IMR-90 (cell line): ENCODE data around the gene IRAG1. TPM values are rescaled to one million over a fixed set of nuclear protein-coding genes. Genes with fewer than 3 reads are reported as not detected.

Experiments used
- ATAC-seq: fragments of 200-7000 bp; cut with Tn5 transposase; 2 replicates; pipeline ENCODE4 v1.9.1; 2020; ENCODE audit warnings: low read depth, mild to moderate bottlenecking, moderate library complexity
- BruUV-seq: library from RNA; stranded (reverse); fragments of 400-500 nt; replicated peaks from 2 replicates; lab custom pipeline; 2021; lab: Mats Ljungman, UMichigan
- CTCF ChIA-PET: fragments of 300-600 bp; formaldehyde crosslinking; extraction: SDS; loops from one replicate; lab custom pipeline; 2021; ENCODE audit warnings: antibody characterized with exemption; lab: Yijun Ruan, JAX
- POLR2A ChIA-PET: fragments of 300-600 bp; sonication (Branson Sonifier 250); formaldehyde crosslinking; loops from one replicate; lab custom pipeline; 2022; ENCODE audit warnings: antibody characterized with exemption; ENCODE audit not compliant: unreplicated experiment; lab: Charles Lee
- DNase-seq: peaks from one replicate; pipeline ENCODE4 v3.0.0; 2013
- H2AFZ ChIP-seq: replicated peaks from 2 replicates; pipeline ENCODE3; 2013; ENCODE audit warnings: low read length, mild to moderate bottlenecking; ENCODE audit not compliant: poor library complexity
- H2AK5ac ChIP-seq: 2 replicates; pipeline ENCODE4 v1.6.1; 2013; ENCODE audit warnings: low read depth, low read length, inconsistent platforms
- H2AK9ac ChIP-seq: replicated peaks from 2 replicates; pipeline ENCODE3; 2013; ENCODE audit warnings: mild to moderate bottlenecking, low read depth, low read length, moderate library complexity; ENCODE audit not compliant: poor library complexity
- H2BK120ac ChIP-seq: 2 replicates; pipeline ENCODE4 v1.6.1; 2013; ENCODE audit warnings: low read depth, low read length, inconsistent platforms
- H2BK15ac ChIP-seq: 3 replicates; pipeline ENCODE4 v1.6.1; 2013; ENCODE audit warnings: low read depth, low read length, inconsistent platforms
- H2BK20ac ChIP-seq: 2 replicates; pipeline ENCODE4 v1.6.1; 2013; ENCODE audit warnings: low read depth, mild to moderate bottlenecking, inconsistent platforms, low read length, moderate library complexity
- H2BK5ac ChIP-seq: 2 replicates; pipeline ENCODE4 v1.6.1; 2013; ENCODE audit warnings: mild to moderate bottlenecking, low read depth, low read length, inconsistent platforms; ENCODE audit not compliant: poor library complexity, severe bottlenecking
- H3K14ac ChIP-seq: replicated peaks from 2 replicates; pipeline ENCODE4 v1.6.1; 2013; ENCODE audit warnings: low read depth, low read length, inconsistent platforms
- H3K18ac ChIP-seq: 2 replicates; pipeline ENCODE4 v1.6.1; 2013; ENCODE audit warnings: low read depth, low read length, control low read depth
- H3K23ac ChIP-seq: 2 replicates; pipeline ENCODE4 v1.6.1; 2013; ENCODE audit warnings: low read depth, low read length, inconsistent platforms
- H3K27ac ChIP-seq: 2 replicates; pipeline ENCODE4 v1.5.1; 2013; ENCODE audit warnings: mild to moderate bottlenecking, control low read depth, low read length; ENCODE audit not compliant: insufficient read depth
- H3K27me3 ChIP-seq: 2 replicates; pipeline ENCODE4 v1.6.1; 2013; ENCODE audit warnings: low read length; ENCODE audit not compliant: control insufficient read depth, insufficient read depth
- H3K36me3 ChIP-seq: 2 replicates; pipeline ENCODE4 v1.6.1; 2013; ENCODE audit warnings: low read length, mixed read lengths; ENCODE audit not compliant: control insufficient read depth, insufficient read depth
- H3K4ac ChIP-seq: 2 replicates; pipeline ENCODE4 v1.6.1; 2013; ENCODE audit warnings: low read depth, low read length, inconsistent platforms
- H3K4me1 ChIP-seq: 2 replicates; pipeline ENCODE4 v1.6.1; 2013; ENCODE audit warnings: low read length, mixed read lengths; ENCODE audit not compliant: control insufficient read depth, insufficient read depth
- H3K4me2 ChIP-seq: 2 replicates; pipeline ENCODE4 v1.6.1; 2013; ENCODE audit warnings: low read depth, mild to moderate bottlenecking, control low read depth, low read length, moderate library complexity
- H3K4me3 ChIP-seq: 2 replicates; pipeline ENCODE4 v1.5.1; 2013; ENCODE audit warnings: low read depth, mild to moderate bottlenecking, control low read depth, low read length, moderate library complexity; ENCODE audit not compliant: insufficient read depth
- H3K56ac ChIP-seq: 2 replicates; pipeline ENCODE4 v1.6.1; 2013; ENCODE audit warnings: low read length, inconsistent platforms; ENCODE audit not compliant: insufficient read depth; ENCODE audit errors: extremely low read depth
- H3K79me1 ChIP-seq, 2 experiments: 2 replicates each; pipeline ENCODE4 v1.6.1; 2013; ENCODE audit warnings: low read length in 2 of 2, inconsistent platforms in 1 of 2, low read depth in 1 of 2
- H3K9ac ChIP-seq: 2 replicates; pipeline ENCODE4 v1.6.1; 2013; ENCODE audit warnings: low read depth, low read length, control low read depth
- H3K9me1 ChIP-seq: 2 replicates; pipeline ENCODE4 v1.6.1; 2013; ENCODE audit warnings: low read length, inconsistent platforms; ENCODE audit not compliant: insufficient read depth
- H3K9me3 ChIP-seq: 2 replicates; pipeline ENCODE4 v1.6.1; 2013; ENCODE audit warnings: low read length; ENCODE audit not compliant: control insufficient read depth, insufficient read depth
- H4K20me1 ChIP-seq: 2 replicates; pipeline ENCODE4 v1.6.1; 2013; ENCODE audit warnings: low read length, inconsistent platforms; ENCODE audit not compliant: insufficient read depth
- H4K5ac ChIP-seq: 2 replicates; pipeline ENCODE4 v1.6.1; 2013; ENCODE audit warnings: mild to moderate bottlenecking, low read depth, low read length, control low read depth
- H4K8ac ChIP-seq, 2 experiments: 2 replicates each; pipeline ENCODE4 v1.6.1; 2013; ENCODE audit warnings: low read depth in 2 of 2, low read length in 2 of 2, control low read depth in 1 of 2, inconsistent platforms in 1 of 2
- H4K91ac ChIP-seq: 2 replicates; pipeline ENCODE4 v1.6.1; 2013; ENCODE audit warnings: low read depth, low read length, inconsistent platforms; ENCODE audit not compliant: insufficient read depth
- BHLHE40 ChIP-seq: fragments of 150-350 bp; IDR thresholded peaks from 2 replicates; pipeline ENCODE4 v1.6.1; 2016; ENCODE audit warnings: mild to moderate bottlenecking, low read depth, low read length
- CEBPB ChIP-seq: IDR thresholded peaks from 2 replicates; pipeline ENCODE4 v1.6.1; 2012; ENCODE audit warnings: low read depth, low read length, improper control_type of control experiment
- CHD1 ChIP-seq: IDR thresholded peaks from 2 replicates; pipeline ENCODE4 v1.6.1; 2012; ENCODE audit warnings: low read depth, low read length, improper control_type of control experiment
- ELK1 ChIP-seq: fragments of 150-350 bp; IDR thresholded peaks from 2 replicates; pipeline ENCODE4 v1.6.1; 2016; ENCODE audit warnings: low read depth, mild to moderate bottlenecking, low read length, moderate library complexity, borderline replicate concordance
- FOS ChIP-seq: fragments of 150-350 bp; IDR thresholded peaks from 2 replicates; pipeline ENCODE4 v1.6.1; 2016; ENCODE audit warnings: low read depth, low read length
- MAFK ChIP-seq: IDR thresholded peaks from 2 replicates; pipeline ENCODE4 v1.6.1; 2012; ENCODE audit warnings: low read depth, low read length, improper control_type of control experiment
- MAZ ChIP-seq: IDR thresholded peaks from 2 replicates; pipeline ENCODE4 v1.6.1; 2012; ENCODE audit warnings: low read depth, mild to moderate bottlenecking, low read length, improper control_type of control experiment, moderate library complexity, borderline replicate concordance
- MXI1 ChIP-seq: IDR thresholded peaks from 2 replicates; pipeline ENCODE4 v1.6.1; 2012; ENCODE audit warnings: low read depth, mild to moderate bottlenecking, low read length, moderate library complexity, borderline replicate concordance
- NFE2L2 ChIP-seq: fragments of 150-350 bp; IDR thresholded peaks from 2 replicates; pipeline ENCODE4 v1.6.1; 2016; ENCODE audit warnings: low read depth, mild to moderate bottlenecking, low read length
- POLR2A ChIP-seq: IDR thresholded peaks from 2 replicates; pipeline ENCODE4 v1.6.1; 2012; ENCODE audit warnings: mild to moderate bottlenecking, low read depth, low read length
- RAD21 ChIP-seq: IDR thresholded peaks from 2 replicates; pipeline ENCODE4 v1.6.1; 2012; ENCODE audit warnings: low read length, improper control_type of control experiment
- RCOR1 ChIP-seq: IDR thresholded peaks from 2 replicates; pipeline ENCODE4 v1.6.1; 2012; ENCODE audit warnings: mild to moderate bottlenecking, low read length, improper control_type of control experiment; ENCODE audit not compliant: insufficient replicate concordance
- RFX5 ChIP-seq: IDR thresholded peaks from 2 replicates; pipeline ENCODE4 v1.8.0; 2012; ENCODE audit warnings: low read depth, mild to moderate bottlenecking, low read length, moderate library complexity
- SMC3 ChIP-seq: fragments of 150-350 bp; IDR thresholded peaks from 2 replicates; pipeline ENCODE4 v1.6.1; 2016; ENCODE audit warnings: low read depth, mild to moderate bottlenecking, antibody characterized with exemption, low read length, moderate library complexity
- USF2 ChIP-seq: fragments of 150-350 bp; IDR thresholded peaks from 2 replicates; pipeline ENCODE4 v1.6.1; 2017; ENCODE audit warnings: mild to moderate bottlenecking, antibody characterized with exemption, low read length, low read depth
- WGBS, 2 experiments: methylation state at CpG; one replicate each; pipeline versions ENCODE4 v1.1.5 to v1.1.7; 2013; ENCODE audit warnings: missing lambda C conversion rate in 2 of 2; ENCODE audit not compliant: insufficient read length in 1 of 2; ENCODE audit errors: extremely low coverage in 2 of 2; 5-methylcytosine and 5-hydroxymethylcytosine counted together
- dilution Hi-C: fragments of 300-500 bp; cut with HindIII; formaldehyde crosslinking; loops from one replicate; pipeline ENCODE4 v1.14.3; 2018; ENCODE audit warnings: low sequenced_read_pairs; ENCODE audit not compliant: unreplicated experiment
- in situ Hi-C: fragments of 300-500 bp; cut with MboI; formaldehyde crosslinking; loops from 3 replicates; pipeline ENCODE4 v1.14.3; 2019; ENCODE audit warnings: low sequenced_read_pairs, inconsistent platforms, mixed read lengths
- intact Hi-C: fragments of 100-400 bp; cut with micrococcal nuclease; formaldehyde crosslinking; loops from 2 replicates; pipeline ENCODE4 v1.10.0; 2022
- polyA plus RNA-seq, 3 experiments: library from polyadenylated mRNA; depleted of rRNA; stranded (reverse); fragments of >200 nt; gene quantifications; 2 replicates each; pipeline ENCODE4 v1.2.3, GENCODE V29; 2012; ENCODE audit warnings: low replicate concordance in 1 of 3
- total RNA-seq: library from RNA; depleted of rRNA; stranded (reverse); fragments of >200 nt; gene quantifications from 2 replicates; pipeline ENCODE4 v1.2.3, GENCODE V29; 2012
- TF ChIP-seq, protein P1 (sequence below): conservative IDR thresholded peaks from 2 replicates; pipeline ENCODE4 v1.5.1; 2012; ENCODE audit warnings: mild to moderate bottlenecking, low read depth, low read length, improper control_type of control experiment

Gene IRAG1
- total and polyA plus RNA-seq, 2 of the 4 experiments (the other 2 are of a cell fraction): 19.4 to 25.8 TPM

- Histone ChIP-seq H3K4me3 (no peak overlapping the region), H2BK120ac (peak overlapping the region; percentile 50; the same call in 1 of the 2 replicates), H3K18ac (no peak overlapping the region), H2BK5ac (no peak overlapping the region), H4K5ac (no peak overlapping the region), H3K23ac (0 out of 2 replicates have a peak overlapping the region, but pooled peaks have one; percentile 29), H3K36me3 (peaks cover 39% of the 10 kb centered on the region), H3K9me3 (no peaks in the 10 kb centered on the region), H2AK5ac (peak overlapping the region; percentile 12; the same call in 1 of the 2 replicates), H3K9me1 (peaks cover 44% of the 10 kb centered on the region), H3K4ac (peak overlapping the region; percentile 62), H3K14ac (peak overlapping the region; percentile 5; the same call in 1 of the 2 replicates), H2BK15ac (no peak overlapping the region), H3K27ac (no peak overlapping the region), H2AK9ac (no peak overlapping the region), H4K20me1 (no peaks in the 10 kb centered on the region), H3K4me2 (no peak overlapping the region), H2AFZ (no peak overlapping the region), H3K4me1 (peaks cover 23% of the 10 kb centered on the region), H4K8ac (peak overlapping the region in 1 of 2 experiments; percentile 25; a peak in 1 of 4 replicates), H3K27me3 (no peaks in the 10 kb centered on the region), H3K9ac (no peak overlapping the region), H3K56ac (no peak overlapping the region), H3K79me1 (peaks cover 11 to 87% of the 10 kb centered on the region in 2 experiments; a peak in 3 of 4 replicates), H4K91ac (peak overlapping the region; percentile 34), H2BK20ac (no peak overlapping the region)
- ATAC-seq: no peak
- intact Hi-C loops (no loop called here), dilution Hi-C loops (no loop called here), in situ Hi-C loops (no loop called here)
- CTCF ChIA-PET: no interaction called here
- POLR2A ChIA-PET: no interaction called here
- no peak for DNase-seq
- 100% methylated on average over 2 of the region's 7 CpGs; no CpG with 5 or more reads in 1 of the 2 experiments for WGBS, 2 experiments
- BruUV-seq: no TSS peak
- no peak for TF ChIP-seq ELK1
- TF ChIP-seq CEBPB: no peak
- TF ChIP-seq CHD1: no peak
- TF ChIP-seq USF2: no peak
- no peak for TF ChIP-seq BHLHE40
- no peak for TF ChIP-seq MAZ
- no peak for TF ChIP-seq SMC3
- no peak for TF ChIP-seq NFE2L2
- TF ChIP-seq RFX5: no peak
- TF ChIP-seq RCOR1: no peak
- TF ChIP-seq MAFK: no peak
- TF ChIP-seq POLR2A: no peak
- TF ChIP-seq, protein P1, sequence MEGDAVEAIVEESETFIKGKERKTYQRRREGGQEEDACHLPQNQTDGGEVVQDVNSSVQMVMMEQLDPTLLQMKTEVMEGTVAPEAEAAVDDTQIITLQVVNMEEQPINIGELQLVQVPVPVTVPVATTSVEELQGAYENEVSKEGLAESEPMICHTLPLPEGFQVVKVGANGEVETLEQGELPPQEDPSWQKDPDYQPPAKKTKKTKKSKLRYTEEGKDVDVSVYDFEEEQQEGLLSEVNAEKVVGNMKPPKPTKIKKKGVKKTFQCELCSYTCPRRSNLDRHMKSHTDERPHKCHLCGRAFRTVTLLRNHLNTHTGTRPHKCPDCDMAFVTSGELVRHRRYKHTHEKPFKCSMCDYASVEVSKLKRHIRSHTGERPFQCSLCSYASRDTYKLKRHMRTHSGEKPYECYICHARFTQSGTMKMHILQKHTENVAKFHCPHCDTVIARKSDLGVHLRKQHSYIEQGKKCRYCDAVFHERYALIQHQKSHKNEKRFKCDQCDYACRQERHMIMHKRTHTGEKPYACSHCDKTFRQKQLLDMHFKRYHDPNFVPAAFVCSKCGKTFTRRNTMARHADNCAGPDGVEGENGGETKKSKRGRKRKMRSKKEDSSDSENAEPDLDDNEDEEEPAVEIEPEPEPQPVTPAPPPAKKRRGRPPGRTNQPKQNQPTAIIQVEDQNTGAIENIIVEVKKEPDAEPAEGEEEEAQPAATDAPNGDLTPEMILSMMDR: no peak
- TF ChIP-seq FOS: no peak
- no peak for TF ChIP-seq MXI1
- no peak for TF ChIP-seq RAD21
Observed at GRCh38 chr11:10648871-10649270, 44.7 kb downstream of the IRAG1 start.
